ENCODE results near the gene EGLN3. TPM values are rescaled to one million over a fixed set of nuclear protein-coding genes. Genes with fewer than 3 reads are reported as not detected.

The EGLN3 gene
- total and polyA plus RNA-seq, 2 of the 13 experiments (the other 11 are each of a cell fraction or from before 2014, with no cell fraction given): 0.18 to 27.3 TPM

DNA sequence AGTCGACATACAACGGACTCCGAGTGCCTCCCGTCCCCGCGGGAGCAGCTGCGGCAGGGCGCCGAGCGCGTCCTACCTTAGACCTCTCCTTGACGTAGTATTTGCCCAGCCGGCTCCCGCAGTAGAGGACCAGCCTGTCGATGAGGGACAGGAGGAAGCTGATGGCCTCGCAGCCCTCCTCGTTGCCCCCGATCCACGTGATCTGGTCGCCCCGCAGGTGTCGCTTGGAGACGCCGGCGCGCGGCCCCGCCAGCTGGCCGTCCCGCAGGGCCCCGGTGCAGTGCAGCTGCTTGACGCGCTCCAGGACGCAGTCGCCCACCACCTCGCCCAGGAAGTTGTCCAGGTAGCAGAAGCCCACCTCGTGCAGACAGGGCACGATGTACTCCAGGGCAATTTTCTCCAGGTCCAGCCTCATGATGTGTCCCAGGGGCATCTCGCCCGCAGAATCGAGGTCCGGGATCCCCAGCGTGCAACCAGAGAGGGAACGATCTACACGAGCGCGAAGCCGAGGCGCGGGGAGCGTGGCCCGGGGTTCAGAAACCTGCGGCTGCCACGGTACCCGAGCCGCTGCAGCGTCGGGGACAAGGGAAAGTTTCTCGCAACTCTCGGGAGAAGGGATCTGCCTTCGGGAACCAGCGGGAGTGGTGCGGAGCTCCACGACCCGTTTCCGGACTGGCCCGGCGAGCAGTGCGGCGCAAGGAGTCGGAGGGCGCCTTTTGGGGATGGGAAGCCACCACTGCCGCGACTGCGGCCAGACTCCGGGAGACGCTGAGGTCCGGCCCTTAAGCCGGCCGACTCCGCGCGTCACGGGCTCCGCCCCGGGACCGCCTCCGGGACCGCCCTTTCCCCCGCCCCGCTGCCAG, at the start of gene EGLN3 (continued):
- TF ChIP-seq ZSCAN29 (CRISPR knock-in tag; conservative IDR thresholded peaks at IDR 0.05): no peak
- TF ChIP-seq, protein P1, sequence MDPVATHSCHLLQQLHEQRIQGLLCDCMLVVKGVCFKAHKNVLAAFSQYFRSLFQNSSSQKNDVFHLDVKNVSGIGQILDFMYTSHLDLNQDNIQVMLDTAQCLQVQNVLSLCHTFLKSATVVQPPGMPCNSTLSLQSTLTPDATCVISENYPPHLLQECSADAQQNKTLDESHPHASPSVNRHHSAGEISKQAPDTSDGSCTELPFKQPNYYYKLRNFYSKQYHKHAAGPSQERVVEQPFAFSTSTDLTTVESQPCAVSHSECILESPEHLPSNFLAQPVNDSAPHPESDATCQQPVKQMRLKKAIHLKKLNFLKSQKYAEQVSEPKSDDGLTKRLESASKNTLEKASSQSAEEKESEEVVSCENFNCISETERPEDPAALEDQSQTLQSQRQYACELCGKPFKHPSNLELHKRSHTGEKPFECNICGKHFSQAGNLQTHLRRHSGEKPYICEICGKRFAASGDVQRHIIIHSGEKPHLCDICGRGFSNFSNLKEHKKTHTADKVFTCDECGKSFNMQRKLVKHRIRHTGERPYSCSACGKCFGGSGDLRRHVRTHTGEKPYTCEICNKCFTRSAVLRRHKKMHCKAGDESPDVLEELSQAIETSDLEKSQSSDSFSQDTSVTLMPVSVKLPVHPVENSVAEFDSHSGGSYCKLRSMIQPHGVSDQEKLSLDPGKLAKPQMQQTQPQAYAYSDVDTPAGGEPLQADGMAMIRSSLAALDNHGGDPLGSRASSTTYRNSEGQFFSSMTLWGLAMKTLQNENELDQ (CRISPR knock-in tag; IDR thresholded peaks at IDR 0.05; ENCODE audit: borderline replicate concordance): no peak
- TF ChIP-seq SNAPC2 (CRISPR knock-in tag; IDR thresholded peaks at IDR 0.05): no peak
- no peak for TF ChIP-seq ZNF33A (CRISPR knock-in tag; IDR thresholded peaks at IDR 0.05; ENCODE audit: borderline replicate concordance)
- TF ChIP-seq, protein P2, sequence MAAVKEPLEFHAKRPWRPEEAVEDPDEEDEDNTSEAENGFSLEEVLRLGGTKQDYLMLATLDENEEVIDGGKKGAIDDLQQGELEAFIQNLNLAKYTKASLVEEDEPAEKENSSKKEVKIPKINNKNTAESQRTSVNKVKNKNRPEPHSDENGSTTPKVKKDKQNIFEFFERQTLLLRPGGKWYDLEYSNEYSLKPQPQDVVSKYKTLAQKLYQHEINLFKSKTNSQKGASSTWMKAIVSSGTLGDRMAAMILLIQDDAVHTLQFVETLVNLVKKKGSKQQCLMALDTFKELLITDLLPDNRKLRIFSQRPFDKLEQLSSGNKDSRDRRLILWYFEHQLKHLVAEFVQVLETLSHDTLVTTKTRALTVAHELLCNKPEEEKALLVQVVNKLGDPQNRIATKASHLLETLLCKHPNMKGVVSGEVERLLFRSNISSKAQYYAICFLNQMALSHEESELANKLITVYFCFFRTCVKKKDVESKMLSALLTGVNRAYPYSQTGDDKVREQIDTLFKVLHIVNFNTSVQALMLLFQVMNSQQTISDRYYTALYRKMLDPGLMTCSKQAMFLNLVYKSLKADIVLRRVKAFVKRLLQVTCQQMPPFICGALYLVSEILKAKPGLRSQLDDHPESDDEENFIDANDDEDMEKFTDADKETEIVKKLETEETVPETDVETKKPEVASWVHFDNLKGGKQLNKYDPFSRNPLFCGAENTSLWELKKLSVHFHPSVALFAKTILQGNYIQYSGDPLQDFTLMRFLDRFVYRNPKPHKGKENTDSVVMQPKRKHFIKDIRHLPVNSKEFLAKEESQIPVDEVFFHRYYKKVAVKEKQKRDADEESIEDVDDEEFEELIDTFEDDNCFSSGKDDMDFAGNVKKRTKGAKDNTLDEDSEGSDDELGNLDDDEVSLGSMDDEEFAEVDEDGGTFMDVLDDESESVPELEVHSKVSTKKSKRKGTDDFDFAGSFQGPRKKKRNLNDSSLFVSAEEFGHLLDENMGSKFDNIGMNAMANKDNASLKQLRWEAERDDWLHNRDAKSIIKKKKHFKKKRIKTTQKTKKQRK (IDR thresholded peaks at IDR 0.05; ENCODE audit: low read length): no peak
- TF ChIP-seq KLF11 (CRISPR knock-in tag; IDR thresholded peaks at IDR 0.05): peak; percentile 22; the same call in 1 of the 2 replicates
- TF ChIP-seq, protein P3, sequence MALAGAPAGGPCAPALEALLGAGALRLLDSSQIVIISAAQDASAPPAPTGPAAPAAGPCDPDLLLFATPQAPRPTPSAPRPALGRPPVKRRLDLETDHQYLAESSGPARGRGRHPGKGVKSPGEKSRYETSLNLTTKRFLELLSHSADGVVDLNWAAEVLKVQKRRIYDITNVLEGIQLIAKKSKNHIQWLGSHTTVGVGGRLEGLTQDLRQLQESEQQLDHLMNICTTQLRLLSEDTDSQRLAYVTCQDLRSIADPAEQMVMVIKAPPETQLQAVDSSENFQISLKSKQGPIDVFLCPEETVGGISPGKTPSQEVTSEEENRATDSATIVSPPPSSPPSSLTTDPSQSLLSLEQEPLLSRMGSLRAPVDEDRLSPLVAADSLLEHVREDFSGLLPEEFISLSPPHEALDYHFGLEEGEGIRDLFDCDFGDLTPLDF (CRISPR knock-in tag; IDR thresholded peaks at IDR 0.05): no peak; the same call in 1 of the 2 replicates
- no peak for TF ChIP-seq CENPT (CRISPR knock-in tag; IDR thresholded peaks at IDR 0.05; ENCODE audit: low read depth)
- TF ChIP-seq, protein P4, sequence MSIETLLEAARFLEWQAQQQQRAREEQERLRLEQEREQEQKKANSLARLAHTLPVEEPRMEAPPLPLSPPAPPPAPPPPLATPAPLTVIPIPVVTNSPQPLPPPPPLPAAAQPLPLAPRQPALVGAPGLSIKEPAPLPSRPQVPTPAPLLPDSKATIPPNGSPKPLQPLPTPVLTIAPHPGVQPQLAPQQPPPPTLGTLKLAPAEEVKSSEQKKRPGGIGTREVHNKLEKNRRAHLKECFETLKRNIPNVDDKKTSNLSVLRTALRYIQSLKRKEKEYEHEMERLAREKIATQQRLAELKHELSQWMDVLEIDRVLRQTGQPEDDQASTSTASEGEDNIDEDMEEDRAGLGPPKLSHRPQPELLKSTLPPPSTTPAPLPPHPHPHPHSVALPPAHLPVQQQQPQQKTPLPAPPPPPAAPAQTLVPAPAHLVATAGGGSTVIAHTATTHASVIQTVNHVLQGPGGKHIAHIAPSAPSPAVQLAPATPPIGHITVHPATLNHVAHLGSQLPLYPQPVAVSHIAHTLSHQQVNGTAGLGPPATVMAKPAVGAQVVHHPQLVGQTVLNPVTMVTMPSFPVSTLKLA (IDR thresholded peaks at IDR 0.05): no peak
- TF ChIP-seq MBD4 (IDR thresholded peaks at IDR 0.05; ENCODE audit: borderline replicate concordance, low read length): no peak
- TF ChIP-seq SP140L (CRISPR knock-in tag; IDR thresholded peaks at IDR 0.05; ENCODE audit: borderline replicate concordance): no peak
- peak; percentile 98 for TF ChIP-seq ZNF501 (CRISPR knock-in tag; IDR thresholded peaks at IDR 0.05)
- peak; percentile 64; the same call in 1 of the 2 replicates for TF ChIP-seq BRCA1 (CRISPR knock-in tag; IDR thresholded peaks at IDR 0.05)
- TF ChIP-seq ZNF780A (CRISPR knock-in tag; IDR thresholded peaks at IDR 0.05): no peak; the same call in 1 of the 2 replicates
- TF ChIP-seq, protein P5, sequence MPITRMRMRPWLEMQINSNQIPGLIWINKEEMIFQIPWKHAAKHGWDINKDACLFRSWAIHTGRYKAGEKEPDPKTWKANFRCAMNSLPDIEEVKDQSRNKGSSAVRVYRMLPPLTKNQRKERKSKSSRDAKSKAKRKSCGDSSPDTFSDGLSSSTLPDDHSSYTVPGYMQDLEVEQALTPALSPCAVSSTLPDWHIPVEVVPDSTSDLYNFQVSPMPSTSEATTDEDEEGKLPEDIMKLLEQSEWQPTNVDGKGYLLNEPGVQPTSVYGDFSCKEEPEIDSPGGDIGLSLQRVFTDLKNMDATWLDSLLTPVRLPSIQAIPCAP (CRISPR knock-in tag; IDR thresholded peaks at IDR 0.05; ENCODE audit: low read depth): no peak
- TF ChIP-seq SATB2 (CRISPR knock-in tag; IDR thresholded peaks at IDR 0.05): no peak
- peak; percentile 64; the same call in 1 of the 2 replicates for TF ChIP-seq KLF6 (CRISPR knock-in tag; IDR thresholded peaks at IDR 0.05)
- TF ChIP-seq SETDB1 (CRISPR knock-in tag; IDR thresholded peaks at IDR 0.05; ENCODE audit: borderline replicate concordance): no peak
